Lung (tissue), 12 donors: ENCODE results near the gene SPATS2L. TPM values are rescaled to one million over a fixed set of nuclear protein-coding genes. Genes with fewer than 3 reads are reported as not detected.
A peak's percentile ranks its signal among the peaks of the same experiment; 100 is the strongest.

Experiments
- ATAC-seq: fragments of 200-7000 bp; cut with Tn5 transposase; one replicate; pipeline ENCODE4 v1.9.1; 2020; ENCODE audit warnings: moderate number of reproducible peaks; ENCODE audit not compliant: insufficient read depth, low FRiP score
- DNase-seq, 3 donors: peaks; one replicate each; pipeline ENCODE4 v3.0.0-alpha.2; 2013 to 2017
- H3K27ac ChIP-seq, 2 donors: one replicate each; pipeline ENCODE4 v1.5.1; 2013; ENCODE audit warnings: mild to moderate bottlenecking in 2 of 2, moderate library complexity in 2 of 2, control low read depth in 1 of 2, inconsistent platforms in 1 of 2, low read depth in 1 of 2, low read length in 1 of 2
- H3K27me3 ChIP-seq, 3 donors: one replicate each; pipeline ENCODE4 v1.5.1; 2013; ENCODE audit warnings: low read length in 2 of 3; ENCODE audit not compliant: control insufficient read depth in 3 of 3, insufficient read depth in 3 of 3
- H3K36me3 ChIP-seq, 4 donors: one replicate each; pipeline ENCODE4 v1.5.1; 2013; ENCODE audit warnings: low read length in 4 of 4, mild to moderate bottlenecking in 1 of 4, moderate library complexity in 1 of 4; ENCODE audit not compliant: control insufficient read depth in 4 of 4, insufficient read depth in 4 of 4
- H3K4me1 ChIP-seq, 5 donors: one replicate each; pipeline ENCODE4 v1.5.1; 2013; ENCODE audit warnings: low read length in 5 of 5, mild to moderate bottlenecking in 2 of 5, moderate library complexity in 1 of 5; ENCODE audit not compliant: control insufficient read depth in 5 of 5, insufficient read depth in 5 of 5
- H3K4me3 ChIP-seq: one replicate; pipeline ENCODE4 v1.5.1; 2013; ENCODE audit warnings: mild to moderate bottlenecking, control low read depth, moderate library complexity
- H3K9ac ChIP-seq, 2 donors: one replicate each; pipeline ENCODE4 v1.5.1; 2013; ENCODE audit warnings: low read length in 2 of 2, control low read depth in 1 of 2; ENCODE audit not compliant: insufficient read depth in 1 of 2
- H3K9me3 ChIP-seq, 4 donors: one replicate each; pipeline ENCODE4 v1.5.1; 2013; ENCODE audit warnings: low read length in 3 of 4, mild to moderate bottlenecking in 1 of 4, moderate library complexity in 1 of 4; ENCODE audit not compliant: control insufficient read depth in 4 of 4, insufficient read depth in 3 of 4
- WGBS, 2 donors: extraction: QIAGEN DNeasy Blood & Tissue Kit; methylation state at CpG; one replicate each; pipeline ENCODE4 v1.1.7; 2013; 5-methylcytosine and 5-hydroxymethylcytosine counted together
- polyA plus RNA-seq, 2 donors: library from polyadenylated mRNA; stranded (reverse); fragments of 200-250 nt; gene quantifications; one replicate each; pipeline ENCODE4 v1.2.1, GENCODE V29; 2013
- total RNA-seq, 2 donors: library from RNA; depleted of rRNA in 1 of 2; stranded (reverse); fragments of >200 nt in 1 of 2; gene quantifications; one replicate each; pipeline ENCODE4 v1.2.1, GENCODE V29; 2014 to 2021
- TF ChIP-seq, protein P1 (sequence below): IDR thresholded peaks from 2 replicates; pipeline ENCODE4 v1.5.1; 2012; ENCODE audit warnings: mild to moderate bottlenecking; ENCODE audit errors: control extremely low read depth, extremely low read depth
- donor health status: control.
- donor health status: control.
- donor health status: Bipolar disorder and iron deficiency.
- donor health status: healthy.
- donor health status: DM: yes; HTN: yes; CAD: no.

Gene SPATS2L
- total and polyA plus RNA-seq, 4 donors = 30.5 to 96.8 (median 57.2) TPM

DNA sequence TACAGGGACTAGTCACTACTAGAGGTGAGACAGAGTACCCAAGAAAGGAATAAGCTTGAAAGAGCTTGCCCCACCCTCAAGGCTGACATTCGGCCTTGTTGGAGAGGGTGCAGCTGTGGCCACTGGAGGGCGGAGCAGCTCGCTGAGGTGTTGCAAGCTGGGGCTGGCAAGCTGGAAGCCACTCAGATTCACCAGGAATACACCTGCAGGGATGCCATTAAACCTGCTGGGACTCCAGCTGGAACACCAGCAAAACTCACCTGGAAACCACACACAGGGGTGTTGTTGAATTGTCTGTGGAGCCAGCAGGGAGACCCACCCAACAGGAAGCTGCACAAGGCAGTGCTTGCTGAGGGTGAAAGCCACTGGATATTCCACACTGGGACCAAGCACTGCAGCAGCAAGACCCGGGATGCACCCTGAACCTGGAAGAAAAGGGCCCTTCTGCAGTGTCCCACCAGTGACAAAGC, 177.3 kb downstream of the SPATS2L start:
- H3K27me3 ChIP-seq = no peaks in the 10 kb centered on the region
- no peak overlapping the region for H3K9ac ChIP-seq
- H3K4me1 ChIP-seq = peaks cover 0 to 6% (median 0%) of the 10 kb centered on the region in 5 donors
- 48% methylated on average over 4 of the region's 4 CpGs for WGBS, 2 donors
- DNase-seq (peak in 2 of 3 donors; percentile 49 to 56), ATAC-seq (peak; percentile 63)
- no peak overlapping the region for H3K27ac ChIP-seq
- H3K4me3 ChIP-seq = no peak overlapping the region
- H3K36me3 ChIP-seq = peaks cover 0 to 3% (median 1%) of the 10 kb centered on the region in 4 donors
- no peaks in the 10 kb centered on the region for H3K9me3 ChIP-seq
- TF ChIP-seq, protein P1, sequence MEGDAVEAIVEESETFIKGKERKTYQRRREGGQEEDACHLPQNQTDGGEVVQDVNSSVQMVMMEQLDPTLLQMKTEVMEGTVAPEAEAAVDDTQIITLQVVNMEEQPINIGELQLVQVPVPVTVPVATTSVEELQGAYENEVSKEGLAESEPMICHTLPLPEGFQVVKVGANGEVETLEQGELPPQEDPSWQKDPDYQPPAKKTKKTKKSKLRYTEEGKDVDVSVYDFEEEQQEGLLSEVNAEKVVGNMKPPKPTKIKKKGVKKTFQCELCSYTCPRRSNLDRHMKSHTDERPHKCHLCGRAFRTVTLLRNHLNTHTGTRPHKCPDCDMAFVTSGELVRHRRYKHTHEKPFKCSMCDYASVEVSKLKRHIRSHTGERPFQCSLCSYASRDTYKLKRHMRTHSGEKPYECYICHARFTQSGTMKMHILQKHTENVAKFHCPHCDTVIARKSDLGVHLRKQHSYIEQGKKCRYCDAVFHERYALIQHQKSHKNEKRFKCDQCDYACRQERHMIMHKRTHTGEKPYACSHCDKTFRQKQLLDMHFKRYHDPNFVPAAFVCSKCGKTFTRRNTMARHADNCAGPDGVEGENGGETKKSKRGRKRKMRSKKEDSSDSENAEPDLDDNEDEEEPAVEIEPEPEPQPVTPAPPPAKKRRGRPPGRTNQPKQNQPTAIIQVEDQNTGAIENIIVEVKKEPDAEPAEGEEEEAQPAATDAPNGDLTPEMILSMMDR = no peak

DNA sequence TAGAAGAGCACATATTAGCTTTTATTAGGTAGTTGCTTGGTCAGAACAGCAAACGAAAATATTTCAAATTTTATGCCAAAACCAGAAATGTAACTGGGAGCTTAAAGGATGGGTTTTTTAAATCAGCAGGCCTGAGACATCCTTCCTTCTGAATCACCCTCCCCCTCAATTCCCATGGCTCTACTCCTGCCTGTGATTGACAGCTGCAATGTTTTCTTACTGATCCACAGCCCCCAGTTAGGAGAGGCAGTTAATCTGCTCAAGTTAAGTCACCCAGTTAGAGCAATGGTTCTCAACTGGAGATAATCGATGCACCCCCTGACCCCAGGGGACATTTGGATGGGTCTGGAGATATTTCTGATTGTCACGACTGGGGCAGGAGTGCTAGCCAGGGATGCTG, 178.4 kb downstream of the SPATS2L start:
- Histone ChIP-seq H3K4me3 (no peak overlapping the region), H3K4me1 (peaks cover 0 to 1% (median 0%) of the 10 kb centered on the region in 5 donors), H3K27ac (no peak overlapping the region), H3K9ac (no peak overlapping the region), H3K9me3 (no peaks in the 10 kb centered on the region), H3K27me3 (no peaks in the 10 kb centered on the region), H3K36me3 (peaks cover 2 to 7% (median 3%) of the 10 kb centered on the region in 4 donors)
- WGBS, 2 donors = 88 to 91% methylated on average over 3 of the region's 3 CpGs
- no peak for ATAC-seq
- TF ChIP-seq, protein P1 = no peak
- no peak for DNase-seq

GRCh38 chr2:200486529-200486928, 180.0 kb downstream of the SPATS2L start:
- Histone ChIP-seq H3K9ac (no peak overlapping the region), H3K27ac (no peak overlapping the region), H3K4me3 (no peak overlapping the region), H3K9me3 (peaks cover 0 to 2% (median 0%) of the 10 kb centered on the region in 4 donors), H3K27me3 (no peaks in the 10 kb centered on the region), H3K4me1 (no peaks in the 10 kb centered on the region), H3K36me3 (peaks cover 5 to 14% (median 11%) of the 10 kb centered on the region in 4 donors)
- WGBS, 2 donors = 62 to 65% methylated on average over 2 of the region's 2 CpGs
- TF ChIP-seq, protein P1 = no peak
- no peak for DNase-seq
- no peak for ATAC-seq

DNA sequence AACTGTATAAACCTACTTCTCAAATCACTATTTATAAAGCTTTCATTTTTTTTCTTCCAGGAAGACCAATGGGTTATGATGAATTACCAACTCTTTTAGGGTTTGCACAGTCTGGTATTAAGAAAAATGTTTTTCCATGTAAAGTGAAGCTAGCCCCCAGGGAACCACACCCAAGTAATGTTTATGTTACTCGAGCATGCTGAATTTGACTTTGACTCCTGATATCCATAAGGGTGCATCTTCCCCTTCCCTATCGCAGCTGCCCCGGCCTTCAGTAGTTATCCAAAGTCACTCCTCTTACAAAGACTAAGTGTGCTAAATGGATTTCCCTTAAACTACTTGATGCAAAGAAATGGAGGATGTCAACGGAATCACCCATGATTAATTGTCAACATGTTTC, 181.7 kb downstream of the SPATS2L start:
- DNase-seq (no peak), ATAC-seq (no peak)
- TF ChIP-seq, protein P1 = no peak
- 75 to 85% methylated on average over 4 of the region's 4 CpGs for WGBS, 2 donors
- Histone ChIP-seq H3K27ac (no peak overlapping the region), H3K9ac (no peak overlapping the region), H3K27me3 (no peaks in the 10 kb centered on the region), H3K4me3 (no peak overlapping the region), H3K36me3 (peaks cover 14 to 21% (median 19%) of the 10 kb centered on the region in 4 donors), H3K4me1 (no peaks in the 10 kb centered on the region), H3K9me3 (peaks cover 0 to 2% (median 0%) of the 10 kb centered on the region in 4 donors)
